AG09309 (cell line): ENCODE data around the gene ZNF835.

Experiments
- DNase-seq: peaks from one replicate; pipeline ENCODE4 v3.0.0-alpha.2; 2010; ENCODE audit warnings: low read depth
- H3K4me3 ChIP-seq: 2 replicates; pipeline ENCODE4 v1.5.1; 2011; ENCODE audit warnings: mild to moderate bottlenecking, low read depth, low read length, moderate library complexity; ENCODE audit not compliant: control insufficient read depth
- TF ChIP-seq, protein P1 (sequence below): IDR thresholded peaks from 2 replicates; pipeline ENCODE4 v1.5.1; 2011; ENCODE audit warnings: mild to moderate bottlenecking, low read depth, low read length, inconsistent platforms; ENCODE audit not compliant: insufficient read depth, control insufficient read depth; ENCODE audit errors: missing control alignments

ZNF835 gene

DNA sequence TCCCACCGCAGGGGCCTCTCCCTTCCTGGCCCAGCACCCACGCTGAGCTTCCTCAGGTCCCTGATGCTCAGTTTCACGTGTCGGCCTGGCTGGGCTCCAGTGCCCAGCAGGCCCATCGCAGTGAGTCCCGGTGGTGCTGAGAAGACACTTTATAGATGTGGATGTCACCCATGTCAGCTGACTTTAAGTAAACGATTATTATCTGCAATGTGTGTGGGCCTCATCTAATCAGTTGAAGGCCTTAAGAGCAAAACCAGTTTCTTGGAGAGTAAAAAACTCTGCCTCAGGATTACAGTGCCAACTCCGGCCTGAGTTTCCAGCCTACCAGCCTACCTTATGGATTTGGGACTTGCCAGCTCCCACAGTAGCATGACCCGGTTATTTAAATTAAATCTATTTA is 45.8 kb downstream of the ZNF835 start:
- TF ChIP-seq, protein P1, sequence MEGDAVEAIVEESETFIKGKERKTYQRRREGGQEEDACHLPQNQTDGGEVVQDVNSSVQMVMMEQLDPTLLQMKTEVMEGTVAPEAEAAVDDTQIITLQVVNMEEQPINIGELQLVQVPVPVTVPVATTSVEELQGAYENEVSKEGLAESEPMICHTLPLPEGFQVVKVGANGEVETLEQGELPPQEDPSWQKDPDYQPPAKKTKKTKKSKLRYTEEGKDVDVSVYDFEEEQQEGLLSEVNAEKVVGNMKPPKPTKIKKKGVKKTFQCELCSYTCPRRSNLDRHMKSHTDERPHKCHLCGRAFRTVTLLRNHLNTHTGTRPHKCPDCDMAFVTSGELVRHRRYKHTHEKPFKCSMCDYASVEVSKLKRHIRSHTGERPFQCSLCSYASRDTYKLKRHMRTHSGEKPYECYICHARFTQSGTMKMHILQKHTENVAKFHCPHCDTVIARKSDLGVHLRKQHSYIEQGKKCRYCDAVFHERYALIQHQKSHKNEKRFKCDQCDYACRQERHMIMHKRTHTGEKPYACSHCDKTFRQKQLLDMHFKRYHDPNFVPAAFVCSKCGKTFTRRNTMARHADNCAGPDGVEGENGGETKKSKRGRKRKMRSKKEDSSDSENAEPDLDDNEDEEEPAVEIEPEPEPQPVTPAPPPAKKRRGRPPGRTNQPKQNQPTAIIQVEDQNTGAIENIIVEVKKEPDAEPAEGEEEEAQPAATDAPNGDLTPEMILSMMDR: no peak
- H3K4me3 ChIP-seq: no peak overlapping the region
- DNase-seq: no peak

DNA sequence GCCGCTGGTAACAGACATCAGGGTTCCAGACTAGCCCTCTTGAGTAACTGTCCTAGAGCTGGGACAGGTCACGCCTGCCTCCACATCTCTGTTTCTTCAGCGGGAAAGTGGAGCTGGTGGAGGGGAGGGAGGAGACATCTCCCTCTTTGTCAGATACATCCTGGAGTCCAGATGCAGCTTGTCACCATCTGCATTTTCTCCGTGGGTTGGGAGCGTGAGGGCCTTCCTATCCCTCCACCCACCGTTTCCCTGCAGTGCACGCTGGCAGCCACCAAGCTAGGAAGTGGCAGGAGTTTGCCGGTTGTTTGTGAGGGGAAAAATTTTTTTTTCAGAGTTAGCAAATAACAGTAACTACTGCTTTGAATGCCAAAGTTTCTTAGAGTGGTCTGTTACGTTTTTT is 48.6 kb downstream of the ZNF835 start:
- DNase-seq: no peak
- TF ChIP-seq, protein P1: no peak
- H3K4me3 ChIP-seq: no peak overlapping the region

DNA sequence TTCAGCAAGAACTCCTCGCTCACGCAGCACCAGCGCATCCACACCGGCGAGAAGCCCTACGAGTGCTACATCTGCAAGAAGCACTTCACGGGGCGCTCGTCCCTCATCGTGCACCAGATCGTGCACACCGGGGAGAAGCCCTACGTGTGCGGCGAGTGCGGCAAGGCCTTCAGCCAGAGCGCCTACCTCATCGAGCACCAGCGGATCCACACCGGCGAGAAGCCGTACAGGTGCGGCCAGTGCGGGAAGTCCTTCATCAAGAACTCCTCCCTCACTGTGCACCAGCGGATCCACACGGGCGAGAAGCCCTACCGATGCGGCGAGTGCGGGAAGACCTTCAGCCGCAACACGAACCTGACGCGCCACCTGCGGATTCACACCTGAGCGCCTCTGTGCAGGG is 49.2 kb downstream of the ZNF835 start:
- DNase-seq: no peak
- no peak overlapping the region for H3K4me3 ChIP-seq
- TF ChIP-seq, protein P1: no peak

DNA sequence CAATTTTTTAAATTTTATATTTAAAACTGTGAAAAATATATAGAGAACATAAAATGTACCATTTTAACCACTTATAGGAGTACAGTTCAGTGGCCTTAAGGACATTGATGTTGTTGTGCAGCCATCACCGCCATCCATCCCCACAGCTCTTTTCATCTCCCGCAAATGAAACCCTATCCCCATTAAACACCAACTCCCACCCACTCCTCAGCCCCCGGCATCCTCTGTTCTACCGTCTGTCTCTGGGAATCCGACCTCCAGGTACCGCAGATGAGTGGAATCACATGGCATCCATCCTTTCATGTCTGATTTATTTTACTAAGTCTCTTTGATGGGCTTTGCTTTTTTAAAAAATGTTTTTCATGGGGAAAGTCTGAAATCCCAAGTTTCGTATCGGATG is 52.4 kb downstream of the ZNF835 start:
- TF ChIP-seq, protein P1: no peak

DNA sequence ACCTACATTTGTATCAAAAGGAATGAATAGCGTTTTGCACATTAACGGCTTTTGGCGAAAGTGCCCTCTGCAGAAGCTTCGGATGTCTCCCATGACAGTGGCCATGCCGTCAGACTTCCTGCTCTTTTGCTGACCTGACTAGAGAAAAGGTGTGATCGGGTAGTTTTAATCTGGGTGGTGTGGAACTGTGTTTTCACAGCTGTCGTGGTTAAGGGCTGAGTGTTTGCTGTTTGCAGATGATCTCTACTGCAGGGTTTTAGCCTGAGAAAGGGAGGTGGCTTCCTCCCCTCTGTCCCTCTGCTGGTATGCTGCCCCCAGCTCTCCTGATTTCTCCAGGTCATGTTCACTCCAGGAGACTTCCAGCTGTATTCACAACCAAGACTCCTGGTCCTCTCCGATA is 54.0 kb downstream of the ZNF835 start:
- H3K4me3 ChIP-seq: no peak overlapping the region
- TF ChIP-seq, protein P1: no peak
- DNase-seq: no peak

More for the DNA sequence above, 52.4 kb downstream of the ZNF835 start:
- H3K4me3 ChIP-seq: no peak overlapping the region
- DNase-seq: no peak

DNA sequence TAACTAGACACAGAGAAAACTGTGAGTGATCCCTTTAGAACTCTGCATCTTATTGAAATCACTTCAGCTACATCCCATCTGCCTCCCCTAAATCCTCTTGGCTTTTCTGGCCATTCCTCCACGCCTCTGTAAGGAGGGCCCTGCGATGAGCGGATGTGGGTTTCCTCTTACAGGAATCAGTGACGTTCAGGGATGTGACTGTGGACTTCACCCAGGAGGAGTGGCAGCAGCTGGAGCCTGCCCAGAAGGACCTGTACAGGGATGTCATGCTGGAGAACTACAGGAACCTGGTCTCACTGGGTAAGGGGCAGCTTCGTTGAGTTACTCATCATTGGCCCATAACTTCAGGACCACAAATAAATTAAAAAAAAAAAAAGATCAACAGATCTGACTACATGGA is 57.9 kb downstream of the ZNF835 start:
- DNase-seq: no peak
- TF ChIP-seq, protein P1: no peak
- H3K4me3 ChIP-seq: no peak overlapping the region

DNA sequence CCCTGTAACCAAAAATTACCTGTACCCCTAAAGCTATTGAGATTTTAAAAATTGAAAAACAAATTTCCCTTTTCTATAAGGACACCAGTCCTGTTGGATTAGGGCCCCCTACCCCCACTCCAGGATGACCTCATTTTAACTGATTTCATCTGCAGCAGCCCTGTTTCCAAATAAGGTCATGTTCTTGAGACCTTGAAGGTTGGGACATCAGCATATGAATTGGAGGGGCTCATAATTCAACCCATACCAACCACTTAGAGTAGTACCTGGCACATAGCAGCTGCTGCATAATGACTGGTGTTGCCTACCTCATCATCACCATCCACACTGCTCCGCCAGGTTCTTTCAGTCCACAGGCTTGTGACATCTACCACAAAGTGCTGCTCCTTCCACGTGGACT is 58.8 kb downstream of the ZNF835 start:
- H3K4me3 ChIP-seq: no peak overlapping the region
- TF ChIP-seq, protein P1: no peak
- no peak for DNase-seq
